H1 (cell line): ENCODE measurements around the gene PTRH1. TPM values are rescaled to one million over a fixed set of nuclear protein-coding genes. Genes with fewer than 3 reads are reported as not detected.

Experiments used
- SP2 ChIP-seq: IDR thresholded peaks from 2 replicates; pipeline ENCODE4 v1.6.1; 2012; ENCODE audit warnings: mild to moderate bottlenecking, low read length, inconsistent platforms
- TBP ChIP-seq: IDR thresholded peaks from 2 replicates; pipeline ENCODE4 v1.6.1; 2011; ENCODE audit warnings: low read depth, low read length, improper control_type of control experiment
- TCF12 ChIP-seq: IDR thresholded peaks from 2 replicates; pipeline ENCODE4 v1.6.1; 2011; ENCODE audit warnings: low read depth, mild to moderate bottlenecking, low read length
- polyA plus RNA-seq, 7 experiments: library from polyadenylated mRNA; depleted of rRNA in 3 of 7; stranded (reverse) in 5 of 7; unstranded in 2 of 7; fragments of >200 nt in 5 of 7; fragments of 200-250 nt in 2 of 7; gene quantifications; 1 replicate in 5 of 7; 2 replicates in 1 of 7; 4 replicates in 1 of 7; pipeline versions ENCODE4 v1.2.1 to v1.2.3, GENCODE V29; 2011 to 2013; ENCODE audit warnings: missing spikeins in 2 of 7, mixed read lengths in 2 of 7
- total RNA-seq: library from RNA; stranded (reverse); fragmentation: NEBNext Ultra II Directional; extraction: Animal tissue kit (Norgen Biotek cat#: 25700); gene quantifications from 2 replicates; pipeline ENCODE4 v1.2.1, GENCODE V29; 2021

Gene PTRH1
- total and polyA plus RNA-seq, 2 of the 8 experiments (the other 6 are each of a cell fraction or from before 2014, with no cell fraction given): 11.1 to 19.8 TPM

DNA sequence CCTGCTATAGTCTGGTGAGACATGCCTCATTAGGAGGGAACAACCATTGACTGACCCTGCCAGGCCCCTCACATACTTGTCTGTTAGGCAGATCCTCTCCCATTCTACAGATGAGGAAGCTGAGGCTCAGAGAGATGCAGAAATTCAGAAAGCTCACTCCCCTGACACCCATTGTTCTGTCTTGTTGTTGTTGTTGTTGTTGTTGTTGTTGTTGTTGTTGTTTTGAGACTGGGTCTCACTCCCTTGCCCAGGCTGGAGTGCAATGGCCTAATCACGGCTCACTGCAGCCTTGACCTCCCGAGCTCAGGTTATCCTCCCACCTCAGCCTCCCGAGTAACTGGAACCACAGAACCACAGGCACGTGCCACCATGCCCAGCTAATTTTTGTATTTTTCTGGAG is 21.8 kb downstream of the PTRH1 start (continued):
- no peak for TF ChIP-seq TCF12
- TF ChIP-seq SP2: no peak
- TF ChIP-seq TBP: no peak
